HepG2 (cell line): ENCODE measurements around the gene PIEZO1. TPM values are rescaled to one million over a fixed set of nuclear protein-coding genes. Genes with fewer than 3 reads are reported as not detected.

ENCODE experiments used
- AGO2 ChIP-seq: fragments of 200-400 bp; formaldehyde crosslinking; optimal IDR thresholded peaks from 2 replicates; pipeline ENCODE3; 2017; ENCODE audit warnings: mild to moderate bottlenecking, low read depth, low read length, moderate library complexity
- FOXC1 ChIP-seq: sonication (generic); formaldehyde crosslinking; IDR thresholded peaks from 2 replicates; pipeline ENCODE4 v1.8.0; 2022; ENCODE audit warnings: mild to moderate bottlenecking, missing genetic modification reagents, borderline replicate concordance
- HCFC1 ChIP-seq: fragments of 150-350 bp; IDR thresholded peaks from 2 replicates; pipeline ENCODE4 v1.6.1; 2014; ENCODE audit warnings: low read depth, low read length
- IRX3 ChIP-seq: sonication (generic); formaldehyde crosslinking; IDR thresholded peaks from 2 replicates; pipeline ENCODE4 v1.8.1; 2023; ENCODE audit warnings: mild to moderate bottlenecking, low read depth, missing genetic modification reagents, borderline replicate concordance
- KDM2A ChIP-seq: sonication (generic); formaldehyde crosslinking; IDR thresholded peaks from 2 replicates; pipeline ENCODE4 v1.4.0; 2020; ENCODE audit warnings: low read depth, missing genetic modification reagents, borderline replicate concordance
- KLF6 ChIP-seq: IDR thresholded peaks from 2 replicates; pipeline ENCODE4 v1.8.0; 2016; ENCODE audit warnings: missing biosample characterization, missing genetic modification reagents
- NPAS2 ChIP-seq: sonication (generic); formaldehyde crosslinking; IDR thresholded peaks from 2 replicates; pipeline ENCODE4 v1.8.0; 2022; ENCODE audit warnings: mild to moderate bottlenecking, missing genetic modification reagents, borderline replicate concordance
- TAF1 ChIP-seq: sonication (generic); formaldehyde crosslinking; IDR thresholded peaks from 2 replicates; pipeline ENCODE4 v1.4.0; 2020; ENCODE audit warnings: missing genetic modification reagents
- YEATS2 ChIP-seq: sonication (generic); formaldehyde crosslinking; IDR thresholded peaks from 2 replicates; pipeline ENCODE4 v1.4.0; 2020; ENCODE audit warnings: missing genetic modification reagents, borderline replicate concordance
- ZBTB2 ChIP-seq: sonication (generic); formaldehyde crosslinking; IDR thresholded peaks from 2 replicates; pipeline ENCODE4 v1.8.0; 2022; ENCODE audit warnings: low read depth, missing genetic modification reagents
- ZMAT3 ChIP-seq: sonication (generic); formaldehyde crosslinking; conservative IDR thresholded peaks from 2 replicates; pipeline ENCODE4 v1.7.0; 2021; ENCODE audit warnings: missing genetic modification reagents
- ZNF225 ChIP-seq: sonication (generic); formaldehyde crosslinking; IDR thresholded peaks from 2 replicates; pipeline ENCODE4 v1.4.0; 2020; ENCODE audit warnings: mild to moderate bottlenecking, missing genetic modification reagents
- ZNF235 ChIP-seq: sonication (generic); formaldehyde crosslinking; IDR thresholded peaks from 2 replicates; pipeline ENCODE4 v1.8.1; 2023; ENCODE audit warnings: mild to moderate bottlenecking, missing genetic modification reagents, borderline replicate concordance
- ZNF773 ChIP-seq: sonication (generic); formaldehyde crosslinking; IDR thresholded peaks from 2 replicates; pipeline ENCODE4 v1.4.0; 2020; ENCODE audit warnings: missing genetic modification reagents, borderline replicate concordance
- ZSCAN9 ChIP-seq: IDR thresholded peaks from 2 replicates; pipeline ENCODE4 v1.6.1; 2016; ENCODE audit warnings: borderline replicate concordance
- polyA plus RNA-seq, 8 experiments: library from polyadenylated mRNA; depleted of rRNA in 3 of 8; stranded (reverse) in 7 of 8; unstranded in 1 of 8; fragments of >200 nt; fragmentation: Illumina TruSeq in 4 of 8; extraction: Trizol in 4 of 8; gene quantifications; 2 replicates each; pipeline versions ENCODE4 v1.2.1 to v1.2.3, GENCODE V29; 2011 to 2016; ENCODE audit warnings: low read depth in 4 of 8, missing spikeins in 1 of 8, mixed read lengths in 1 of 8; ENCODE audit not compliant: insufficient read depth in 1 of 8
- total RNA-seq, 5 experiments: library from RNA; depleted of rRNA; stranded (reverse); fragments of >200 nt; fragmentation: Illumina TruSeq; extraction: Trizol; gene quantifications; 2 replicates each; pipeline ENCODE4 v1.2.3, GENCODE V29; 2016; ENCODE audit warnings: low read depth in 1 of 5
- TF ChIP-seq, protein P1 (sequence below): sonication (generic); formaldehyde crosslinking; IDR thresholded peaks from 2 replicates; pipeline ENCODE4 v1.4.0; 2020; ENCODE audit warnings: missing genetic modification reagents
- TF ChIP-seq, protein P2 (sequence below): sonication (generic); formaldehyde crosslinking; IDR thresholded peaks from 2 replicates; pipeline ENCODE4 v1.4.0; 2020; ENCODE audit warnings: missing genetic modification reagents

The PIEZO1 gene
- total and polyA plus RNA-seq, 2 of the 13 experiments (the other 11 are each of a cell fraction or from before 2014, with no cell fraction given): 67.9 to 85.0 TPM

GRCh38 chr16:88784074-88784855 is 755 bp downstream of the PIEZO1 start (continued):
- TF ChIP-seq, protein P1, sequence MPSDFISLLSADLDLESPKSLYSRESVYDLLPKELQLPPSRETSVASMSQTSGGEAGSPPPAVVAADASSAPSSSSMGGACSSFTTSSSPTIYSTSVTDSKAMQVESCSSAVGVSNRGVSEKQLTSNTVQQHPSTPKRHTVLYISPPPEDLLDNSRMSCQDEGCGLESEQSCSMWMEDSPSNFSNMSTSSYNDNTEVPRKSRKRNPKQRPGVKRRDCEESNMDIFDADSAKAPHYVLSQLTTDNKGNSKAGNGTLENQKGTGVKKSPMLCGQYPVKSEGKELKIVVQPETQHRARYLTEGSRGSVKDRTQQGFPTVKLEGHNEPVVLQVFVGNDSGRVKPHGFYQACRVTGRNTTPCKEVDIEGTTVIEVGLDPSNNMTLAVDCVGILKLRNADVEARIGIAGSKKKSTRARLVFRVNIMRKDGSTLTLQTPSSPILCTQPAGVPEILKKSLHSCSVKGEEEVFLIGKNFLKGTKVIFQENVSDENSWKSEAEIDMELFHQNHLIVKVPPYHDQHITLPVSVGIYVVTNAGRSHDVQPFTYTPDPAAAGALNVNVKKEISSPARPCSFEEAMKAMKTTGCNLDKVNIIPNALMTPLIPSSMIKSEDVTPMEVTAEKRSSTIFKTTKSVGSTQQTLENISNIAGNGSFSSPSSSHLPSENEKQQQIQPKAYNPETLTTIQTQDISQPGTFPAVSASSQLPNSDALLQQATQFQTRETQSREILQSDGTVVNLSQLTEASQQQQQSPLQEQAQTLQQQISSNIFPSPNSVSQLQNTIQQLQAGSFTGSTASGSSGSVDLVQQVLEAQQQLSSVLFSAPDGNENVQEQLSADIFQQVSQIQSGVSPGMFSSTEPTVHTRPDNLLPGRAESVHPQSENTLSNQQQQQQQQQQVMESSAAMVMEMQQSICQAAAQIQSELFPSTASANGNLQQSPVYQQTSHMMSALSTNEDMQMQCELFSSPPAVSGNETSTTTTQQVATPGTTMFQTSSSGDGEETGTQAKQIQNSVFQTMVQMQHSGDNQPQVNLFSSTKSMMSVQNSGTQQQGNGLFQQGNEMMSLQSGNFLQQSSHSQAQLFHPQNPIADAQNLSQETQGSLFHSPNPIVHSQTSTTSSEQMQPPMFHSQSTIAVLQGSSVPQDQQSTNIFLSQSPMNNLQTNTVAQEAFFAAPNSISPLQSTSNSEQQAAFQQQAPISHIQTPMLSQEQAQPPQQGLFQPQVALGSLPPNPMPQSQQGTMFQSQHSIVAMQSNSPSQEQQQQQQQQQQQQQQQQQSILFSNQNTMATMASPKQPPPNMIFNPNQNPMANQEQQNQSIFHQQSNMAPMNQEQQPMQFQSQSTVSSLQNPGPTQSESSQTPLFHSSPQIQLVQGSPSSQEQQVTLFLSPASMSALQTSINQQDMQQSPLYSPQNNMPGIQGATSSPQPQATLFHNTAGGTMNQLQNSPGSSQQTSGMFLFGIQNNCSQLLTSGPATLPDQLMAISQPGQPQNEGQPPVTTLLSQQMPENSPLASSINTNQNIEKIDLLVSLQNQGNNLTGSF (CRISPR knock-in tag): no peak
- TF ChIP-seq IRX3 (CRISPR knock-in tag) (peak; percentile 81; the same call in 1 of the 2 replicates), ZNF773 (no peak), ZMAT3 (CRISPR knock-in tag) (0 out of 2 replicates have a peak, but pooled peaks have one; percentile 10), YEATS2 (no peak; the same call in 1 of the 2 replicates), HCFC1 (no peak), TAF1 (CRISPR knock-in tag) (peak; percentile 10; the same call in 1 of the 2 replicates), FOXC1 (CRISPR knock-in tag) (no peak), ZNF235 (CRISPR knock-in tag) (no peak), ZSCAN9 (CRISPR knock-in tag) (peak; percentile 22; the same call in 1 of the 2 replicates), ZNF225 (CRISPR knock-in tag) (0 out of 2 replicates have a peak, but pooled peaks have one; percentile 75), NPAS2 (CRISPR knock-in tag) (no peak), KLF6 (CRISPR knock-in tag) (0 out of 2 replicates have a peak, but pooled peaks have one; percentile 46), KDM2A (CRISPR knock-in tag) (peak; percentile 81), ZBTB2 (peak; percentile 57; the same call in 1 of the 2 replicates), AGO2 (peak; percentile 53)
- TF ChIP-seq, protein P2, sequence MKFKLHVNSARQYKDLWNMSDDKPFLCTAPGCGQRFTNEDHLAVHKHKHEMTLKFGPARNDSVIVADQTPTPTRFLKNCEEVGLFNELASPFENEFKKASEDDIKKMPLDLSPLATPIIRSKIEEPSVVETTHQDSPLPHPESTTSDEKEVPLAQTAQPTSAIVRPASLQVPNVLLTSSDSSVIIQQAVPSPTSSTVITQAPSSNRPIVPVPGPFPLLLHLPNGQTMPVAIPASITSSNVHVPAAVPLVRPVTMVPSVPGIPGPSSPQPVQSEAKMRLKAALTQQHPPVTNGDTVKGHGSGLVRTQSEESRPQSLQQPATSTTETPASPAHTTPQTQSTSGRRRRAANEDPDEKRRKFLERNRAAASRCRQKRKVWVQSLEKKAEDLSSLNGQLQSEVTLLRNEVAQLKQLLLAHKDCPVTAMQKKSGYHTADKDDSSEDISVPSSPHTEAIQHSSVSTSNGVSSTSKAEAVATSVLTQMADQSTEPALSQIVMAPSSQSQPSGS: 0 out of 2 replicates have a peak, but pooled peaks have one; percentile 18
